ENCODE data around the gene ZBTB25.

Gene ZBTB25

GRCh38 chr14:64516969-64517368 lies 13.3 kb upstream of the ZBTB25 start:
- DNase-seq (ENCODE audit: low spot score) = no peak

DNA sequence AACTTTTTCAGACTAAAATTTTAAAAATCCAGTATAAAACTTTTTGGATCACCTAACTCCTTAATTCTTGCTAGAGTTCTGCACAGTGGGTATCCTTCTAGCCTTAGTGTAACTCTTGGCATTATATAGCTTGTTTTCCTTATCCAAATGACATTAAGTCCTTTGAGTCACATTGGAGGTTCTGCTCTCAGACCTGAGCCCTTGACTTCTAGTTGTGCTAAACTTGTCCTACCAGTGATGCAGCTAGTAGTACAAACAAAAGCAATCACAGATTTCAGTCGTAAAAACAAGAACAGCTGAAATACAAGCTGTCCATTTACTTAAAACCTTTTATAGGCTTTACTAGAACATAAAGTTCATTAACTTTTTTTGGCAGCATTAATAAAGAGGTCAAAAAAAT lies 11.4 kb upstream of the ZBTB25 start:
- DNase-seq (ENCODE audit: low spot score) = no peak

DNA sequence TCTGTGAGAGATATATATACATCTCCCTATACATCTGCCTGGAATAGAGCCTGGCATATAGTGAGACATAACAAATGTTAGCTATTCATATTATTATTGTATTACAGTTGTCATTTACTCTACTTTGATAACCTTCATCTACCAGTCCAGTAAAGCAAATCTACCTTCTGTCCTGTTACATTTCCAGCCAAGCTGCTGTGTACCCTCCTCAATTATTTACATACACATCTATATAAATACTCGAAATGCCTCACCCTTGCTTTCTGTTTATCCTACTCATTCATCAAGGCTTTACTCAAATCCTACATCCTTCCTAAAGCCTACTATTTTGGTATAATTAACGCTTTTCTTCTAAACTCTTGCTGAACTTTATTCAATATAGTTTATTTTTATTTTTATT lies 9.6 kb upstream of the ZBTB25 start:
- no peak for DNase-seq (ENCODE audit: low spot score)

- DNase-seq (ENCODE audit: low spot score) = peak; percentile 78
These were observed 7.4 kb upstream of the ZBTB25 start for GRCh38 chr14:64510825-64511671.

- DNase-seq (ENCODE audit: low spot score) = no peak
These were observed 5.4 kb upstream of the ZBTB25 start for GRCh38 chr14:64509036-64509435.

DNA sequence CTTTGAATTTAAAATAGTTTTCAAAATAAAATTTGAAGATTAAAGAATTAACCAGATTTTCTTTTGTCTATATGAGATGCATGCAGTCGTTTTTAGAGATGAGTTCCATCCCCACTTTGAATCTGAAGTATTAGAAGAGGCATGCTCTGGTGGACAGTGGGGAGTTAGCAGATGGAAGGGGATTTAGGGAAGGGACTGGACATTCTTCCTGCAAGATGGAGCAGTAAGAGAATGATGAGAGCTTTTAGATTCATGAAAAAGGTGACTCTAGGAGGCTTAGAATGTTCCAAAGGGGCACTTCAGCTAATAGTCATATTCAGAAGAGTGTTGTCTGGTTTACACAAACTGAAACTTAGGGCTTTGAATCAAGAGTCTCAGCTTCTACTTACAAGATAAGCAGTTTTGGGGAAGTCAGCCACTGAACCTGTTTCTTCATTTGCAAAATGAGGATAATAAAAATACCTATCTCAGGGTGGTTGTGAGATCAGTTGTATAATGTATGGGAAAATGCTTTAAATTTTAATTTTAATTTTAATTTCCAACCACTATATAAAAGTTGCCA lies 4.7 kb upstream of the ZBTB25 start:
- no peak for DNase-seq (ENCODE audit: low spot score)

- no peak for DNase-seq (ENCODE audit: low spot score)
These were observed 3.9 kb upstream of the ZBTB25 start for GRCh38 chr14:64507376-64508156.

GRCh38 chr14:64506721-64507120 lies 3.1 kb upstream of the ZBTB25 start:
- no peak for DNase-seq (ENCODE audit: low spot score)

DNA sequence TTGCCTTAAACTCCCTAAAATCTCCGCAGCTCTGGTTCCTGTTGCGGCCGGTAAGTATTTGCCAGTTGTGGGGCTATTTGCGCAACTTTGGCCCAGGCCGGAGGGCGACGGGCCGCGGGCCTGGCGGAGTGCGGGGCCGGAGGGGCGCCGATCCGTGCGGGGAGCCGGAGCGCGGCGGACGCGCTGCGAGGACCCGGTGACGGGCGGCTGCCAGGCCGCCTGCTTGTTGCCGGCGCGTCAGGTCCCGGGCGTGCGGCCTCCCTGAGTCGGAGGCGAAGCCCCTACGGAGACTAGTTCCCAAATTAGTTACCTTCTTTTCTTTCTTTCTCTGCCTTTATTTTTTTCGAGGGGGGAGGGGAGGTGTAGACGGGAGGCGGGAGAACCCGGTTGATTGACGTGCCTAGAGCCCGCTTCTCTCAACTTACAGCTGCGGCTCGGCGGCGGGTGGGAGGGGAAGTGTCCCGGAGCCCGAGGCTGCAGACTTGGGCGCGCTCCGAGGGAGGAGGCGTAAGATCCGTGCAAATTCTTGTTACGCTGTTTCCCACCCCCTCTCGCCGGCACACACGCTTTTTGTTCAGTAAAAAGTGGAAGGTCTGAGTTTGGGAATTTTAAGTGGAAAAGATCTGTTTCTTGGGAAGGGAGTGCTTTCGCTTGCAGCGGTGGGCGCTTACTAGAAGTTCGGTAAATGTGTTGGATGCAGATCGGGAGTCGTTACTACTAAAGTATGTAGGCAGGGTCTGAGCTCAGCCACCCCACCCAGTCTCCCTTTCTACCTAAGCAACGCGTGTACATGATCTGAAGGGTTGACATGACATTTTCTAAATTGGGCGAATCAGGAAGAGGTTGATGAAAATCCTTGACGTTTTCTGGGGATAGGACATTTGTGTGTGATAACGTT lies 1.5 kb upstream of the ZBTB25 start:
- DNase-seq (ENCODE audit: low spot score) = peak; percentile 84

DNA sequence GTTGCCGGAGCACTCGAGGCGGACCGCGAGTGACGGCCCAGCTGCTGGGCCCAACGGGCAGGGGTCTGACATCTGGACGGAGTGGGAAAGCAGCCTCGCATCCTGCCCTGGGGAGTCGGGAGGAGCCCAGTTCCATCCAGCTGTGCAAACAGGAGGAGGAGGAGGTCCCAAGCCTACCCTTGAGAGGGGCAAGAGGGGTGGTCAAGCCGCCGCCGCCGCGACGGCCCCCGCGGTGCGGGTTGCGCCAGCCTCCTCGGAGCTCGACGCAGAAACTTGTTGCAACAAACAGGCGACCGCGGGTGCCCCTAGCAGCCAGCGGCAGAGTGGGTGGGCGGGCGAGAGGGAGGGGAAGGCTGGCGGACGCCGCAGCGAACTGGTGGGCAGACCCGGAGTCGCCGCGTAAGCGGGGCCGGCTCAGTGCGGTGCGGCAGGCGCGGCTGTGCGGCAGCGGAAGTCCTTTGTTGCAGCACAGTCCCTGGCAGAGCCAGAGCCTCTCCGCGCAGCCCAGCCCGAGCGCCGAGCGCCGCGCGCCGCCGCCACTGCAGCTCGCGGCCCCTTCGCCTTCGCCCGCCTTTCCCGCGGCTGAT lies 765 bp upstream of the ZBTB25 start, which contains the start of gene ZBTB1:
Gene ZBTB1, plus strand, starts transcription at position 461 of the 587 bp plus-strand sequence. CDS start 16,735 bp downstream, outside the sequence.
- DNase-seq (ENCODE audit: low spot score) = peak; percentile 76

- DNase-seq (ENCODE audit: low spot score) = peak; percentile 29
These were observed 678 bp downstream of the ZBTB25 start for GRCh38 chr14:64502887-64503433.

- peak; percentile 9 for DNase-seq (ENCODE audit: low spot score)
These were observed 1.2 kb downstream of the ZBTB25 start for GRCh38 chr14:64502456-64502855.

GRCh38 chr14:64501411-64502171 lies 2.0 kb downstream of the ZBTB25 start:
- DNase-seq (ENCODE audit: low spot score) = peak; percentile 47

DNA sequence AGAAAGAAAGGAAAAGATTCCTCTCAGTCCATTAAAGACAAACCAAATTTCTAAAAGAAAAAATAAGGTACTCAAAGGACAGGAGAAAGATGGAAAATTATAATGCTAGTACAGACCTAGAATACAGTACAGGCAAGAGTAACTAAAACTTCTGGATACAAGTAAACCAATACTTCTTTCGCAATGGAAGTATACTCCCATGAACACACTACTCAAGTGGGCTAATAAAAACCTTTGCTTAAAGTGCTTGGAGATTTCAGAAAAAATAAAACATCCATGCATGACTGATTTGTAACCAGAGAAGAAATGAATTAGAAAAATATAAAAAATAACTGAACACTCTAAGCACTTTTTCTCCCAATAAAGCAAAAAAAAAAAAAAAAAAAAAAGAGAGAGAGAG lies 3.5 kb downstream of the ZBTB25 start:
- DNase-seq (ENCODE audit: low spot score) = no peak

DNA sequence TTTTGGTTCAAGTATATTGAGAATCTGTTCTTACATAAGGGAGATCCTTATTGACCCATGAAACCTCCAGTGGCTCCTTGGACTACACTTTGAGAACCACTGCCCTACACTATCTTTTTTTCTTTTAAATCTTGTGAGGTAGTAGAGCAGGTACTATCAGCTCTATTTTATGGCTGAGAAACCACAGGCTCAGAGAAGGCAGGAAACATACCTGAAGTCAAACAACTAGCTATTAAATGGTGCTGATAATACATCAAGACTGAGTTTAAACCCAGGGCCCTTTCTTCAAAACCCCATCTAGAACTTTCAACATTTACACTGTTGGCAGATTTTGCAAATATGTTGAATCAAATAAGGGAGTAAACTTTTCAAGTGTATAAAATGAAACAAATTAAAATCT lies 6.9 kb downstream of the ZBTB25 start:
- no peak for DNase-seq (ENCODE audit: low spot score)

GRCh38 chr14:64495252-64495651 lies 8.4 kb downstream of the ZBTB25 start:
- no peak for DNase-seq (ENCODE audit: low spot score)

DNA sequence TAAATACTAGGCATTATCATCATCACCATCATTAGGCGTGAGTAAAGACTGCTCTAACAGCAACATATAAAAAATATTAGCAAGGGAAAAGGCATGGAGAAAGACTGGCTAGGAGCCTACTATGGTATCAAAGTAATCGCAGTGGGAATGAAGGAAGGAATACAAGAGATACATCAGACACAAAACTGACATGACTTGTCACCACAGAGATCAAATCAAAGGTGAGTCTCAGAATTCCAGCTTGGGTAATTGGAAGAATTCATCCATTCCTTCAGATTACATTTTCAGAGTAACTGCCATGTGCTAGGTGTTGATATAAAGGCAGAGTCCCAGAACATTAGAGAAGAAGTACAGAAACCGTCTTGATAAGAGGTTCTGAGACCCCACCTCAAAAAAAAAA lies 10.2 kb downstream of the ZBTB25 start:
- DNase-seq (ENCODE audit: low spot score) = no peak

DNA sequence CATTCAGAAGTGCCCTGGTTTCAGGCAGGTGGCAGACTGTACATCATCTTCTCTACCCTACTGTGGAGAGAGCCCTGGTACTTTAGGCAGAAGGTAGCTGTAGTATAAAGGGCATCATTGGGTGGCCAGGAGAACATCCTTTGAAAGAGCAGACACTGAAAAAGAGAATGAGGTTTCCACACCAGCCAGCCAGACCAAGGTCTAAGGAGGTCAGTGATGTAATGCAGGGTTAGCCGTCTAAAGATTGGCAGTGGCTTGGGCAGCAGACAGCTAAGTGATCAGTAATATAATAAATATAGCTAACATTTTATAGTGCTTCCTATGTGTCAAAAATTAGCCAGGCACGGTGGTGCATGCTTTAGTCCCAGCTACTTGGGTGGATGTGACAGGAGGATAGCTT lies 12.0 kb downstream of the ZBTB25 start:
- no peak for DNase-seq (ENCODE audit: low spot score)

DNA sequence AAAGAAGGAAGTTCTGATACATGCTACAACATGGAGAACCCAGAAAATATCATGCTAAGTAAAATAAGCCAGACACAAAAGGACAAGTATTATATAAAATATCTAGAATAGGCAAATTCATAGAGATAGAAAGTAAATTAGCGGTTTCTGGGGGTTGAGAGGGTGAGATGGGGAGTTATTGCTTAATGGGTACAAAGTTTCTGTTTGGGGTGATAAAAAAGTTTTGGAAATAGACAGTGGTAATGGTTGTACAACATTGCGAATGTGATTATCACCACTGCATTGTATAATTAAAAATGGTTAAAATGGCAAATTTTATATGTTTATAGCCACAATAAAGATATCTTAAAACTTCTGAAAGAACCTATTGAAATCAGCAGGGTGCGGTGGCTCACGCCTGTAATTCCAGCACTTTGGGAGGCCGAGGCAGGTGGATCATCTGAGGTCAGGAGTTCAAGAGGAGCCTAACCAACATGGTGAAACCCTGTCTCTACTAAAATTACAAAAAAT lies 15.0 kb downstream of the ZBTB25 start:
- DNase-seq (ENCODE audit: low spot score) = no peak

GRCh38 chr14:64478634-64479250 lies 24.9 kb downstream of the ZBTB25 start:
- DNase-seq (ENCODE audit: low spot score) = no peak
